GM08714 (cell line): ENCODE measurements around the gene NISCH.

Experiments used
- H3K4me3 ChIP-seq: fragments of 200-500 bp; sonication (Bioruptor generic); 2 replicates; pipeline ENCODE4 v1.5.1; 2014; ENCODE audit warnings: mild to moderate bottlenecking, low read length, inconsistent platforms
- ZNF274 ChIP-seq: IDR thresholded peaks from 2 replicates; pipeline ENCODE4 v1.6.1; 2012; ENCODE audit warnings: mild to moderate bottlenecking, low read depth, low read length

Gene NISCH

GRCh38 chr3:52439426-52440248, 15.8 kb upstream of the NISCH start:
- TF ChIP-seq ZNF274: no peak
- no peak overlapping the region for H3K4me3 ChIP-seq

GRCh38 chr3:52440249-52440551, 15.2 kb upstream of the NISCH start:
- no peak overlapping the region for H3K4me3 ChIP-seq
- TF ChIP-seq ZNF274: no peak

- TF ChIP-seq ZNF274: no peak
- no peak overlapping the region for H3K4me3 ChIP-seq
Measured at GRCh38 chr3:52440671-52441070, 14.7 kb upstream of the NISCH start.

GRCh38 chr3:52441091-52441771, 14.2 kb upstream of the NISCH start:
- no peak for TF ChIP-seq ZNF274
- no peak overlapping the region for H3K4me3 ChIP-seq

GRCh38 chr3:52441772-52442332, 13.6 kb upstream of the NISCH start:
- TF ChIP-seq ZNF274: no peak
- H3K4me3 ChIP-seq: no peak overlapping the region

- no peak for TF ChIP-seq ZNF274
- H3K4me3 ChIP-seq: no peak overlapping the region
Measured at GRCh38 chr3:52442409-52443267, 12.8 kb upstream of the NISCH start.

- no peak for TF ChIP-seq ZNF274
Measured at GRCh38 chr3:52443268-52443610, 12.2 kb upstream of the NISCH start.

GRCh38 chr3:52443791-52444687, 11.4 kb upstream of the NISCH start:
- TF ChIP-seq ZNF274: no peak
- no peak overlapping the region for H3K4me3 ChIP-seq

More at GRCh38 chr3:52443268-52443610, 12.2 kb upstream of the NISCH start:
- no peak overlapping the region for H3K4me3 ChIP-seq

GRCh38 chr3:52444860-52445793, 10.3 kb upstream of the NISCH start, which contains the start of gene SEMA3G:
TSS of gene SEMA3G (minus strand) at chr3:52445103. CDS start at chr3:52445027, 76 bp downstream.
- TF ChIP-seq ZNF274: no peak
- no peak within 1 kb of the TSS for H3K4me3 ChIP-seq

- no peak overlapping the region for H3K4me3 ChIP-seq
- TF ChIP-seq ZNF274: no peak
Measured at GRCh38 chr3:52446042-52446441, 9.4 kb upstream of the NISCH start.

- H3K4me3 ChIP-seq: no peak overlapping the region
- TF ChIP-seq ZNF274: no peak
Measured at GRCh38 chr3:52446631-52447511, 8.5 kb upstream of the NISCH start.
